Uterus (tissue), 4 donors: ENCODE measurements around the gene PRR19. TPM values are rescaled to one million over a fixed set of nuclear protein-coding genes. Genes with fewer than 3 reads are reported as not detected.

Experiments
- DNase-seq, 2 donors: peaks; one replicate each; pipeline ENCODE4 v3.0.0-alpha.2; 2019 to 2020
- H3K27ac ChIP-seq, 2 donors: fragments of 200-600 bp; sonication (generic); 1 replicate in 1 of 2; 2 replicates in 1 of 2; pipeline ENCODE4 v1.5.1; 2016 to 2018
- H3K27me3 ChIP-seq, 2 donors: fragments of 200-600 bp; sonication (generic); one replicate each; pipeline ENCODE4 v1.5.1; 2018 to 2019; ENCODE audit warnings: control low read depth in 1 of 2
- H3K36me3 ChIP-seq, 2 donors: fragments of 200-600 bp; sonication (generic); one replicate each; pipeline ENCODE4 v1.5.1; 2019; ENCODE audit warnings: control low read depth in 1 of 2
- H3K4me1 ChIP-seq, 2 donors: fragments of 200-600 bp; sonication (generic); one replicate each; pipeline ENCODE4 v1.5.1; 2018 to 2019; ENCODE audit warnings: control low read depth in 1 of 2
- H3K4me3 ChIP-seq, 2 donors: fragments of 200-600 bp; sonication (generic); 1 replicate in 1 of 2; 2 replicates in 1 of 2; pipeline ENCODE4 v1.5.1; 2018 to 2019; ENCODE audit warnings: mild to moderate bottlenecking in 1 of 2
- H3K9me3 ChIP-seq, 2 donors: fragments of 200-600 bp; sonication (generic); one replicate each; pipeline ENCODE4 v1.5.1; 2019; ENCODE audit warnings: control low read depth in 1 of 2
- CTCF ChIP-seq, 4 experiments: fragments of 200-600 bp in 2 of 4; fragments of 450-650 bp in 2 of 4; sonication (generic) in 2 of 4; IDR thresholded peaks; one replicate each; pipeline ENCODE4 v1.5.1; 2016 to 2019; ENCODE audit warnings: antibody characterized with exemption in 4 of 4, mild to moderate bottlenecking in 2 of 4, moderate library complexity in 1 of 4
- POLR2A ChIP-seq, 2 donors: fragments of 450-650 bp; IDR thresholded peaks; one replicate each; pipeline ENCODE4 v1.6.1; 2016; ENCODE audit warnings: antibody characterized with exemption in 2 of 2, mild to moderate bottlenecking in 1 of 2, moderate library complexity in 1 of 2
- intact Hi-C: fragments of 100-400 bp; cut with DNase I; formaldehyde crosslinking; loops from one replicate; pipeline ENCODE4 v1.15.1; 2023; ENCODE audit warnings: low total_unique reads
- total RNA-seq, 4 donors: library from RNA; depleted of rRNA in 3 of 4; stranded (reverse); fragments of >200 nt in 3 of 4; gene quantifications; one replicate each; pipeline versions ENCODE4 v1.1.0 to v1.2.4, GENCODE V29; 2014 to 2023
- donor health status: DM: yes; HTN: yes; CAD: no.

The PRR19 gene
- total RNA-seq, 4 donors from 2014 or later = 0.14 TPM; not detected in 3

GRCh38 chr19:42276821-42277220, 25.1 kb upstream of the PRR19 start:
- Histone ChIP-seq H3K27me3 (no peaks in the 10 kb centered on the region), H3K9me3 (no peaks in the 10 kb centered on the region), H3K4me3 (no peak overlapping the region), H3K36me3 (no peaks in the 10 kb centered on the region), H3K4me1 (peaks cover 0 to 31% of the 10 kb centered on the region in 2 donors), H3K27ac (peak overlapping the region; percentile 97)
- intact Hi-C loops = no loop called here
- no peak for DNase-seq
- no peak for TF ChIP-seq CTCF (IDR thresholded peaks at IDR 0.05)
- no peak for TF ChIP-seq POLR2A (IDR thresholded peaks at IDR 0.05)

GRCh38 chr19:42277821-42278451, 24.0 kb upstream of the PRR19 start:
- H3K4me1 ChIP-seq = peaks cover 5 to 39% of the 10 kb centered on the region in 2 donors
- intact Hi-C loops = no loop called here
- no peaks in the 10 kb centered on the region for H3K9me3 ChIP-seq

DNA sequence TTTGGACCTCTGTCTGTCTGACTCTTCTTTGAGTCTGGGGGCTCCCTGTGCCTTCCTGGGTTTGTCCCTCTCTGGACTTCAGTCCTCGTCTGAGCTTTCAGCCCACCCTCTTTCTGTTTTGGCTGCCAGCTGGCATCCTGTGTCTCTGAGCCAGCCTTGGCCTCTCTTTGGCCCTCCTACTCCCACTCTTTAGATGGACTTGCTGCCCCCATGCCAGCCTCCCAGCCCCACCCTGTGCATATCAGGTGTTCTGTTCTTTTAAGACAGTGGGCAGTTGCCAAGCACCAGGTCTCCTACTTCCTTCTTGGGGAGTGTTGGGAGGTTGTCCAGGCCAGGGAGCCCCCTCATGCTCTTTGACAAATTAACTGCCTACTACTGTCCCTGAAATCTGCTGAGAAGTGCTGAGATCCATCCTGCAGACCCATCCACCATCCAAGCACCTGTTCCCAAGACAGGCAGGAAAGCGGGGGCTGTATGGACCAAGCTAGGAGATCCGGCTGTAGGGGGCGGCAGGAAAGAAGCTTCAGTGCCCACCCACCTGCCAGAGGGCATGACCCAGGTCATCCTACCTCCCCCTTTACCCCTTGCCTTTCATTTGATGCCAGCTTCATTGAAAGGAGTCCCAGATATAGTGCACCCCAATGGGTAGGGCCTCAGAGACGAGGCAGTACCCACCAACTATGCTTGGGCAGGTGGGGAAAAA, 23.3 kb upstream of the PRR19 start:
- Histone ChIP-seq H3K4me3 (no peak overlapping the region), H3K27me3 (no peaks in the 10 kb centered on the region), H3K9me3 (no peaks in the 10 kb centered on the region), H3K27ac (peak overlapping the region; percentile 97), H3K36me3 (no peaks in the 10 kb centered on the region), H3K4me1 (peaks cover 6 to 43% of the 10 kb centered on the region in 2 donors)
- intact Hi-C loops = no loop called here
- TF ChIP-seq CTCF (IDR thresholded peaks at IDR 0.05) (no peak), POLR2A (IDR thresholded peaks at IDR 0.05) (no peak)
- peak; percentile 35 to 41 for DNase-seq

More at GRCh38 chr19:42277821-42278451, 24.0 kb upstream of the PRR19 start:
- peak; percentile 20 to 25 for DNase-seq
- peak overlapping the region; percentile 97 for H3K27ac ChIP-seq
- no peaks in the 10 kb centered on the region for H3K36me3 ChIP-seq
- H3K4me3 ChIP-seq = no peak overlapping the region
- no peak for TF ChIP-seq POLR2A (IDR thresholded peaks at IDR 0.05)
- TF ChIP-seq CTCF (IDR thresholded peaks at IDR 0.05) = no peak
- H3K27me3 ChIP-seq = no peaks in the 10 kb centered on the region

DNA sequence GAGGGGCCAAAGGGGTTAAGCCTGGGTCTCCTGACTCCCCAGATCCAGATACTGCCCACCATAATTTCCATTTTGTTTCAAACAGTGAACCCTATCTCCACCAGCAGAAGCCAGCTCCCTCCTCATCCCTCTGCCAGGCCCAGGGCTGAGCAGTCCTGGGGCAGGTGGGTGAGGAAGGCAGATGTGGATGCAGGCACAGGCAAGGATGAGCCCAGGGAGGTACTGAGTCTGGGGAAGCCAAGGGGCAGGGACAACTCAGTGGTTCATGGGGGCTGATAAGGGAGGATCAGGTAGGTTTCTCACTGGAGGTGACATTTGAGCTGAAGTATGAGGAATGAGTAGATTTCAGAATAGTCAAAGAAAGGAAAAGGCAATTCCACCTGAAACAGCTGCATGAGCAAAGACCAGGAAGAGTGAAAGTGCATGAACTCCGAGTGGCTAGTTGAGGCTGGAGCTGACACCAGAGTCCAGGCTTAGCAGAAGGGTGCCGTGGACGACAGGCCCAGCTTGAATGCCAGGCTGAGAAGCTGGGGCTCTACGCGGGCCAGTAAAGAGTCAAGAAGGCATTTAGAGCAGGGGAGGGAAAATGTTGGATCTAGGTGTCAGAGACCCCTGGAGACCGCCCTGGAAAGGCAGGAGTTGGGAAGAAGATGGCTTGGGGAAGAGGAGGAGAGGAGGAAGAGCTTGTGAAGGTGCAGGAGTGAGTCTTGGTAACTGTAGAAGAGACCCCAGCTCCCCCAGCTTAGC, 22.6 kb upstream of the PRR19 start:
- H3K27ac ChIP-seq = peak overlapping the region; percentile 97
- TF ChIP-seq POLR2A (IDR thresholded peaks at IDR 0.05) (no peak), CTCF (IDR thresholded peaks at IDR 0.05) (no peak)
- peak overlapping the region; percentile 58 to 87 for H3K4me3 ChIP-seq
- no peaks in the 10 kb centered on the region for H3K36me3 ChIP-seq
- intact Hi-C loops = no loop called here
- no peaks in the 10 kb centered on the region for H3K27me3 ChIP-seq
- no peaks in the 10 kb centered on the region for H3K9me3 ChIP-seq
- no peak for DNase-seq
- peaks cover 6 to 43% of the 10 kb centered on the region in 2 donors for H3K4me1 ChIP-seq
